ENCODE results near the gene IRF2.
A peak's percentile ranks its signal among the peaks of the same experiment; 100 is the strongest.

The IRF2 gene

GRCh38 chr4:184409911-184410692, 64.2 kb downstream of the IRF2 start:
- DNase-seq (ENCODE audit: low read depth, low spot score): no peak

DNA sequence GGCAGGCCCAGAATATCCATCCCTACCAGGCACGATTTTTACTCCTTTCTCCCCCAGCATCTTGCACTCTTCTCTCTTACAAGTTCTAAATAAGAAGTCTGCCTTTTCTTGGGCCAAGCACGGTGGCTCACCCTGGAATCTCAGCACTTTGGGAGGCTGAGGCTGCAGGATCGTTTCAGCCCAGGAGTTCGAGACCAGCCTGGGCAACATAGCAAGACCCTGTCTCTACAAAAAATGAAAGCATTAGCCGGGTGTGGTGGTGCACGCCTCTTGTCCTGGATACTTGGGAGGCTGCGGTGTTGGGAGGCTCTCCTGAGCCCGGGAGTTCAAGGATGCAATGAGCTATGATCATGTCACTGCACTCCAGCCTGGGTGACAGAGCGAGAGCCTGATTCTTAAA, 64.8 kb downstream of the IRF2 start:
- DNase-seq (ENCODE audit: low read depth, low spot score): no peak

DNA sequence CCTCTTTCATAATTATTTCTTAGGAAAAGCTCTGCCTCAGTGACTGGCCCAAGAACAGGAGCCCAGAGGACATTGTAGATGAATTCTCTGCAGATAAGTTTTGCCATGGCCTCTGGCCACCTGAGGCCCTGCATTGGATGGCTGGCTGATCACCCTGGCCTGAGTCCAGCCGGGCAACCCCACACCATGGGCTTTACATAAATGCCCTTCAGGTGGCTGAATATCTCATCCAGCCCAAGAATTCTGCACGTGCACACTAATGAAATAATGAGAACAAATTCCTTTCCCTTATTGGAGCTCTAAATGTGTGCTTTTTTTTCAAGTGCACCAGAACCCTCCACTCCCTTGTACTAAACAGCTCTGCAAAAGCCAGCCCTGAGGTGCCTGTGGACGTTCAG, 65.7 kb downstream of the IRF2 start:
- DNase-seq (ENCODE audit: low read depth, low spot score): no peak

DNA sequence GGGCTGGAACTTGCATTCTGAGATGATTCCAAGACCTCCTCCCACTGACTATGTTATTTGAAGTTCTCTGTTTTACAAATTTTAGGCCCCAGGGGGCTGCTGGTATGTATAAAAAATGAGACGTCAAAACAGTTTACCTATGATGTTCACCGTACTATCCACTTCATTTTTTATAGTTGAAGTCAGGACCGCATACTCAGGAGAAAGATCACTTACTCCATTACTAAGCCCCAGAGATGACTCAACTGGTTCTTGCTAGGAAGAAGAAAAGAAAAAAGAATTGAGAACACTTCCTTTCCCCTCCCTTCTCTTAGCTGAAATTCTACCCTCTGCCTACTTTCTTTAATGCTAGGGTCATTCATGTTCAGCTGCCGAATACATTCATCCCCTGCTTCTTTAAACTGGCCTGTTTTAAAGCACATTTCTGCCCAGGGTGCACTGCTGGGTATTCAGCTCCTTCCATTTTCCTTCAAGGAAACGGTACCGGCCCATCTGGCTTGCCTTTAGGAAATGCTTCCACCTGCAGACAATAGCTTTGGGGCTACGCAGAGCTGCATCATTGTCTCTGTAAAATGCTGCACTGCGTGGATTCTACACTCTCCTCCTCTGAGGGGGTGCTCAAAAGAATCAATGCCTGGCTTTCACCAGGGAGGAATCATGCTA, 66.2 kb downstream of the IRF2 start:
- DNase-seq (ENCODE audit: low read depth, low spot score): no peak

- DNase-seq (ENCODE audit: low read depth, low spot score): no peak
Observed at GRCh38 chr4:184406958-184407391, 67.4 kb downstream of the IRF2 start.

DNA sequence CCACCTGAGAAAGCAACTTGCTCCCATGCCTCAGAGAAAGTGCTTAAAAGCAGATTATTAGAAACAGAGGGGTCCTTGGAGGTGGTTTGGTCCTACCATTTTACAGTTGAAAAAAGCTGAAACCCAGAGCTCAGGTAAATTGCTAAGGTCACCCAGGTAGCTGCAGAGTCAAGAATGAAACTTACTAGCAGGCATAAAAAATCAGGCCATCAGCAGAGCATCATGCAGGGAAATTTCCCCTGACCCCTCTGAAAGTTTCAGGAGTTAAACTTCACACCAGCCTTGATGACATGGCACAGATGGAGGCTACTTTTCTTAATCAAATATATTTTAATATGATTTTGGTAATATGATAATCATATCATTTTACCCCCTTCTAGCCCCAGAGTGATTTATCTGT, 70.3 kb downstream of the IRF2 start:
- DNase-seq (ENCODE audit: low read depth, low spot score): no peak

- no peak for DNase-seq (ENCODE audit: low read depth, low spot score)
Observed at GRCh38 chr4:184403384-184403781, 71.0 kb downstream of the IRF2 start.

DNA sequence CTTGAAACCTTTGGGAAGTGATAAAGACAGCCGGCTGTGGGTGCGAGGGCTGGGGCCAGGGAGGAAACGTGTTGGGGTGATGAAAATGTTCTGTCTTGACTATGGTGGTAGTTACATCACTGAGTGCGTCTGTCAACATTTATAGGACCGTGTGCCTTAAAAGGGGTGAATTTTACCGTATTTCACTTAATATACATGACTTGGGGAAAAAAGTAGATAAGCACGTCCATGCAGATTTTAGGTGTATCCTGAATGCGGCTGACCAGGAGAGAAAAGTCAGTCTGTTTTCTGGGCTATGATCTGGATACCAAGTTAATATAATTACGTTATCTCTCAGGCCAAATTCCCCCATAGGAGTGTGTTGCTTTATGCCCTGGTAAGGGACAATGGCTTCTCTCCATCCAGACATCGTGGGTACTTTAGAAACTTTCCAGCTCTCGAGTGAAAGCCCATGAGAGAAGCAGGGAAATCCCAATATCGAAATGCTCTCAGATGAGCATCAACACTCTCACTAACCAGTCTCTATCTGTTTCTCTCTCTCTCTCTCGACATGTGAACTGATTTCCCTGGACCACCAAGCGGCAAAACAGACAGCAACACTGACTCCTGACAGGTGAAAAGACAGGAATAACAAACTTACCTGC, 71.5 kb downstream of the IRF2 start:
- DNase-seq (ENCODE audit: low read depth, low spot score): no peak

GRCh38 chr4:184402239-184402638, 72.1 kb downstream of the IRF2 start:
- no peak for DNase-seq (ENCODE audit: low read depth, low spot score)

GRCh38 chr4:184401397-184402171, 72.8 kb downstream of the IRF2 start:
- no peak for DNase-seq (ENCODE audit: low read depth, low spot score)

- DNase-seq (ENCODE audit: low read depth, low spot score): no peak
Observed at GRCh38 chr4:184400891-184401290, 73.5 kb downstream of the IRF2 start.

- peak; percentile 79 for DNase-seq (ENCODE audit: low read depth, low spot score)
Observed at GRCh38 chr4:184400375-184400870, 73.9 kb downstream of the IRF2 start.

- DNase-seq (ENCODE audit: low read depth, low spot score): no peak
Observed at GRCh38 chr4:184399512-184399908, 74.8 kb downstream of the IRF2 start.

- no peak for DNase-seq (ENCODE audit: low read depth, low spot score)
Observed at GRCh38 chr4:184398741-184399511, 75.4 kb downstream of the IRF2 start.

GRCh38 chr4:184397516-184398163, 76.7 kb downstream of the IRF2 start:
- DNase-seq (ENCODE audit: low read depth, low spot score): no peak

GRCh38 chr4:184396570-184397515, 77.5 kb downstream of the IRF2 start:
- no peak for DNase-seq (ENCODE audit: low read depth, low spot score)

DNA sequence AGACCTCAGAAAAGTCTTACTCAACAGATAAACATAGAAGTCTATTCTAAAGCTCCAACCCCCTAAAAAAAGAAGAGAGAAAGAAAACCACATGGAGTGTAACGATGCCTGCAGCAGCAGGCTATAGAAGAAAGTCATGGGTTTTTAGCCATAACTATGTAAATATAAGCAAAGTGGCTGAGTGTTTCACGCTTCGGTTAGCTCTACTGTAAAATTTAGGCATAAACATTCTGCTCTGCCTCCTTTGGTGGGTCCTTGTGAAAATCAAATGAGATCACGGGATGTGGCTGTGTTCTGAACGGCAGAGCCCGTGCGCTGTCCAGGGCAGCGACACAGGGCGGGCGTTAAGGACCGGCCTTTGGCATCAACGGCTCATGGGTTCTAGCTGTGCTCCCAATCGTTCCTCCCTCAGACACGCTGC, 78.4 kb downstream of the IRF2 start:
- no peak for DNase-seq (ENCODE audit: low read depth, low spot score)

GRCh38 chr4:184395451-184395917, 78.9 kb downstream of the IRF2 start:
- DNase-seq (ENCODE audit: low read depth, low spot score): no peak

All from brain pericyte (primary cell).